ENCODE measurements around the gene RNF214. TPM values are rescaled to one million over a fixed set of nuclear protein-coding genes. Genes with fewer than 3 reads are reported as not detected.

RNF214 gene
- polyA plus RNA-seq, 1 donor from 2014 or later, result 7.6 TPM

DNA sequence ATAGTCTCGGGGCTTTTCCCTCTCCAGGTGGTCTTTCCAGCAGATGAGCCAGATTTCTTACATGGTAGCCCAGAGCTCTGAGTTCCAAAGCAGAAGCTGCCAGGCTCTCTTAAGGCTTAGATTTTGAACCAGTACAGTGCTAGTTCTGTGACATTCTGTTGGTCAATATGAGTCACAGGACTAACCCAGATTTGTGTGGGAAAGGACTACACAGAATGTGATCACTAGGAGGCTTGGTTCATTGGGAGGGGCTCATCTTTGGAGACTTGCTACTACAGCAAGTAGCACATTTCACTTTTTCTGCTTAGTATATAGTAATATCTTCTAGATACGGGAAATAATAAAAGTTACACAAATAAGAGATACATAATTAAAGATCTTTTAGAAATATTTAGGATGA, 24.1 kb downstream of the RNF214 start:
- no peak overlapping the region for H3K4me2 ChIP-seq (ENCODE audit: low read length)
- no peak overlapping the region for H3K4me3 ChIP-seq (ENCODE audit: low read length)
- H2AFZ ChIP-seq (ENCODE audit: low read depth, low read length), result no peak overlapping the region
- H3K9me2 ChIP-seq (ENCODE audit: insufficient read depth, low read length), result no peaks in the 10 kb centered on the region
- TF ChIP-seq SMC3 (conservative IDR thresholded peaks at IDR 0.05; ENCODE audit: poor library complexity) (no peak), TAF1 (IDR thresholded peaks at IDR 0.05; ENCODE audit: low read depth) (no peak)
- H3K9me3 ChIP-seq (ENCODE audit: low read length), result no peaks in the 10 kb centered on the region
- no peak overlapping the region for H3K27ac ChIP-seq (ENCODE audit: low read length)
- no peaks in the 10 kb centered on the region for H3F3A ChIP-seq (ENCODE audit: insufficient read depth, low read length, poor library complexity, severe bottlenecking)
- peaks cover 6% of the 10 kb centered on the region for H3K36me3 ChIP-seq (ENCODE audit: insufficient read depth, low read length)
- H3K9ac ChIP-seq (ENCODE audit: low read length), result no peak overlapping the region
- H4K20me1 ChIP-seq (ENCODE audit: insufficient read depth), result no peaks in the 10 kb centered on the region
- H3K79me2 ChIP-seq (replicated peaks; ENCODE audit: insufficient read depth, low read length), result no peaks in the 10 kb centered on the region
- H3K27me3 ChIP-seq (ENCODE audit: insufficient read depth, low read depth, low read length), result no peaks in the 10 kb centered on the region

DNA sequence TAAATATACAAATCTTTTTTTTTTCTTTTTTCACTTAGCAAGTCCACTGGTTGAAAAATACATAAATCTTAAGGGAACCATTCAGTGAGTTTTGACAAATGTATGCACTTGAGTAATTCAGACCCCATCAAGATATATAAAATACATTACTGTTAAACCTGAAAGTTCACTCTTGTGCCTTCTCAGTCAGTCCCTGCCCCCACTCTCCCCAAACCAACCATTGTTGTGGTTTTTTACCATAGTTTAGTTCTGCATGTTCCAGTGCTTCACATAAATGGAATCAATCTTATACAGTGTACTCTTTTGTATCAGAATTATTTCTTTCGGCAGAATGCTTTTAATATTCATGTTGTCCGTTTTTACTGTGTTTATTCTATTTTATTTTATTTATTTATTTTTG, 26.1 kb downstream of the RNF214 start:
- H3K9me2 ChIP-seq (ENCODE audit: insufficient read depth, low read length), result no peaks in the 10 kb centered on the region
- no peaks in the 10 kb centered on the region for H3K9me3 ChIP-seq (ENCODE audit: low read length)
- H4K20me1 ChIP-seq (ENCODE audit: insufficient read depth), result no peaks in the 10 kb centered on the region
- TF ChIP-seq POLR2AphosphoS5 (IDR thresholded peaks at IDR 0.05) (no peak), EP300 (conservative IDR thresholded peaks at IDR 0.05; ENCODE audit: poor library complexity, severe bottlenecking) (no peak), MXI1 (conservative IDR thresholded peaks at IDR 0.05; ENCODE audit: poor library complexity, severe bottlenecking) (no peak), TAF1 (IDR thresholded peaks at IDR 0.05; ENCODE audit: low read depth) (no peak), SMC3 (conservative IDR thresholded peaks at IDR 0.05; ENCODE audit: poor library complexity) (no peak), EZH2 (IDR thresholded peaks at IDR 0.05; ENCODE audit: borderline replicate concordance, insufficient read depth, low read length, poor library complexity, severe bottlenecking) (no peak), RAD21 (conservative IDR thresholded peaks at IDR 0.05) (no peak)
- TF ChIP-seq, protein P1, sequence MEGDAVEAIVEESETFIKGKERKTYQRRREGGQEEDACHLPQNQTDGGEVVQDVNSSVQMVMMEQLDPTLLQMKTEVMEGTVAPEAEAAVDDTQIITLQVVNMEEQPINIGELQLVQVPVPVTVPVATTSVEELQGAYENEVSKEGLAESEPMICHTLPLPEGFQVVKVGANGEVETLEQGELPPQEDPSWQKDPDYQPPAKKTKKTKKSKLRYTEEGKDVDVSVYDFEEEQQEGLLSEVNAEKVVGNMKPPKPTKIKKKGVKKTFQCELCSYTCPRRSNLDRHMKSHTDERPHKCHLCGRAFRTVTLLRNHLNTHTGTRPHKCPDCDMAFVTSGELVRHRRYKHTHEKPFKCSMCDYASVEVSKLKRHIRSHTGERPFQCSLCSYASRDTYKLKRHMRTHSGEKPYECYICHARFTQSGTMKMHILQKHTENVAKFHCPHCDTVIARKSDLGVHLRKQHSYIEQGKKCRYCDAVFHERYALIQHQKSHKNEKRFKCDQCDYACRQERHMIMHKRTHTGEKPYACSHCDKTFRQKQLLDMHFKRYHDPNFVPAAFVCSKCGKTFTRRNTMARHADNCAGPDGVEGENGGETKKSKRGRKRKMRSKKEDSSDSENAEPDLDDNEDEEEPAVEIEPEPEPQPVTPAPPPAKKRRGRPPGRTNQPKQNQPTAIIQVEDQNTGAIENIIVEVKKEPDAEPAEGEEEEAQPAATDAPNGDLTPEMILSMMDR (IDR thresholded peaks at IDR 0.05; ENCODE audit: poor library complexity, severe bottlenecking), result no peak
- TF ChIP-seq, protein P2, sequence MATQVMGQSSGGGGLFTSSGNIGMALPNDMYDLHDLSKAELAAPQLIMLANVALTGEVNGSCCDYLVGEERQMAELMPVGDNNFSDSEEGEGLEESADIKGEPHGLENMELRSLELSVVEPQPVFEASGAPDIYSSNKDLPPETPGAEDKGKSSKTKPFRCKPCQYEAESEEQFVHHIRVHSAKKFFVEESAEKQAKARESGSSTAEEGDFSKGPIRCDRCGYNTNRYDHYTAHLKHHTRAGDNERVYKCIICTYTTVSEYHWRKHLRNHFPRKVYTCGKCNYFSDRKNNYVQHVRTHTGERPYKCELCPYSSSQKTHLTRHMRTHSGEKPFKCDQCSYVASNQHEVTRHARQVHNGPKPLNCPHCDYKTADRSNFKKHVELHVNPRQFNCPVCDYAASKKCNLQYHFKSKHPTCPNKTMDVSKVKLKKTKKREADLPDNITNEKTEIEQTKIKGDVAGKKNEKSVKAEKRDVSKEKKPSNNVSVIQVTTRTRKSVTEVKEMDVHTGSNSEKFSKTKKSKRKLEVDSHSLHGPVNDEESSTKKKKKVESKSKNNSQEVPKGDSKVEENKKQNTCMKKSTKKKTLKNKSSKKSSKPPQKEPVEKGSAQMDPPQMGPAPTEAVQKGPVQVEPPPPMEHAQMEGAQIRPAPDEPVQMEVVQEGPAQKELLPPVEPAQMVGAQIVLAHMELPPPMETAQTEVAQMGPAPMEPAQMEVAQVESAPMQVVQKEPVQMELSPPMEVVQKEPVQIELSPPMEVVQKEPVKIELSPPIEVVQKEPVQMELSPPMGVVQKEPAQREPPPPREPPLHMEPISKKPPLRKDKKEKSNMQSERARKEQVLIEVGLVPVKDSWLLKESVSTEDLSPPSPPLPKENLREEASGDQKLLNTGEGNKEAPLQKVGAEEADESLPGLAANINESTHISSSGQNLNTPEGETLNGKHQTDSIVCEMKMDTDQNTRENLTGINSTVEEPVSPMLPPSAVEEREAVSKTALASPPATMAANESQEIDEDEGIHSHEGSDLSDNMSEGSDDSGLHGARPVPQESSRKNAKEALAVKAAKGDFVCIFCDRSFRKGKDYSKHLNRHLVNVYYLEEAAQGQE (IDR thresholded peaks at IDR 0.05; ENCODE audit: borderline replicate concordance), result no peak
- H3F3A ChIP-seq (ENCODE audit: insufficient read depth, low read length, poor library complexity, severe bottlenecking), result no peaks in the 10 kb centered on the region
- H2AFZ ChIP-seq (ENCODE audit: low read depth, low read length), result no peak overlapping the region
- peaks cover 6% of the 10 kb centered on the region for H3K36me3 ChIP-seq (ENCODE audit: insufficient read depth, low read length)
- H3K27ac ChIP-seq (ENCODE audit: low read length), result no peak overlapping the region
- H3K4me3 ChIP-seq (ENCODE audit: low read length), result no peak overlapping the region
- H3K27me3 ChIP-seq (ENCODE audit: insufficient read depth, low read depth, low read length), result no peaks in the 10 kb centered on the region
- no peak overlapping the region for H3K9ac ChIP-seq (ENCODE audit: low read length)
- no peak overlapping the region for H3K4me2 ChIP-seq (ENCODE audit: low read length)
- H3K79me2 ChIP-seq (replicated peaks; ENCODE audit: insufficient read depth, low read length), result no peaks in the 10 kb centered on the region

DNA sequence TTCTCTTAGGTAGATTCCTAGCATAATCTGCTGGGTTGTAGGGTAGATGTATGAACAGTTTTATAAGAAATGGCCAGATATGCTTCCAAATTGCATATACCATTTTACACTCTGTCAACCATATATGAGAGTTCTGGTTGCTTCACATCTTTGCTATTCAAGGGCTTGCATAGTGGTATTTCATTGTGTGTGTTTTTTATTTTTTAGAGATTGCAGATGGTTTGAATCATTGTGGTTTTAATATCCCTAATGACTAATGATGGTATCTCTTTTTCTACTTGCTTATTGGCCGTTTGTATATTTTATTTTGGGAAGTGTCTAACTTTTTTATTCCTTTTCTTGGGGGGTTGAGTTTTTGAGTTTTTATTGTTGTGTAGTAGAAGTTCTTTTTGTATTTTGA, 26.9 kb downstream of the RNF214 start:
- Histone ChIP-seq H3K9me3 (ENCODE audit: low read length) (no peaks in the 10 kb centered on the region), H3K4me3 (ENCODE audit: low read length) (no peak overlapping the region), H2AFZ (ENCODE audit: low read depth, low read length) (no peak overlapping the region), H3K27me3 (ENCODE audit: insufficient read depth, low read depth, low read length) (no peaks in the 10 kb centered on the region), H3K9ac (ENCODE audit: low read length) (no peak overlapping the region), H3K4me2 (ENCODE audit: low read length) (no peak overlapping the region), H3F3A (ENCODE audit: insufficient read depth, low read length, poor library complexity, severe bottlenecking) (no peaks in the 10 kb centered on the region), H4K20me1 (ENCODE audit: insufficient read depth) (no peaks in the 10 kb centered on the region), H3K27ac (ENCODE audit: low read length) (no peak overlapping the region), H3K9me2 (ENCODE audit: insufficient read depth, low read length) (no peaks in the 10 kb centered on the region), H3K36me3 (ENCODE audit: insufficient read depth, low read length) (peaks cover 6% of the 10 kb centered on the region), H3K79me2 (replicated peaks; ENCODE audit: insufficient read depth, low read length) (no peaks in the 10 kb centered on the region)
- TF ChIP-seq MXI1 (conservative IDR thresholded peaks at IDR 0.05; ENCODE audit: poor library complexity, severe bottlenecking) (no peak), EP300 (conservative IDR thresholded peaks at IDR 0.05; ENCODE audit: poor library complexity, severe bottlenecking) (no peak), POLR2AphosphoS5 (IDR thresholded peaks at IDR 0.05) (no peak), SMC3 (conservative IDR thresholded peaks at IDR 0.05; ENCODE audit: poor library complexity) (no peak), RAD21 (conservative IDR thresholded peaks at IDR 0.05) (no peak), TAF1 (IDR thresholded peaks at IDR 0.05; ENCODE audit: low read depth) (no peak), EZH2 (IDR thresholded peaks at IDR 0.05; ENCODE audit: borderline replicate concordance, insufficient read depth, low read length, poor library complexity, severe bottlenecking) (no peak)
- TF ChIP-seq, protein P2 (IDR thresholded peaks at IDR 0.05; ENCODE audit: borderline replicate concordance), result no peak
- TF ChIP-seq, protein P1 (IDR thresholded peaks at IDR 0.05; ENCODE audit: poor library complexity, severe bottlenecking), result no peak
